Fibroblast of mammary gland (primary cell): Measurements from ENCODE around the gene SLC19A3.

ENCODE experiments used
- DNase-seq: peaks from one replicate; pipeline ENCODE4 v3.0.0-alpha.2; 2010; ENCODE audit warnings: low read depth
- H3K4me3 ChIP-seq: 2 replicates; pipeline ENCODE4 v1.5.1; 2011; ENCODE audit warnings: low read depth, mild to moderate bottlenecking, low read length, moderate library complexity; ENCODE audit not compliant: control insufficient read depth
- TF ChIP-seq, protein P1 (sequence below): conservative IDR thresholded peaks from 2 replicates; pipeline ENCODE4 v1.5.1; 2011; ENCODE audit warnings: low read depth, low read length, inconsistent platforms; ENCODE audit not compliant: control insufficient read depth, insufficient read depth

Gene SLC19A3

DNA sequence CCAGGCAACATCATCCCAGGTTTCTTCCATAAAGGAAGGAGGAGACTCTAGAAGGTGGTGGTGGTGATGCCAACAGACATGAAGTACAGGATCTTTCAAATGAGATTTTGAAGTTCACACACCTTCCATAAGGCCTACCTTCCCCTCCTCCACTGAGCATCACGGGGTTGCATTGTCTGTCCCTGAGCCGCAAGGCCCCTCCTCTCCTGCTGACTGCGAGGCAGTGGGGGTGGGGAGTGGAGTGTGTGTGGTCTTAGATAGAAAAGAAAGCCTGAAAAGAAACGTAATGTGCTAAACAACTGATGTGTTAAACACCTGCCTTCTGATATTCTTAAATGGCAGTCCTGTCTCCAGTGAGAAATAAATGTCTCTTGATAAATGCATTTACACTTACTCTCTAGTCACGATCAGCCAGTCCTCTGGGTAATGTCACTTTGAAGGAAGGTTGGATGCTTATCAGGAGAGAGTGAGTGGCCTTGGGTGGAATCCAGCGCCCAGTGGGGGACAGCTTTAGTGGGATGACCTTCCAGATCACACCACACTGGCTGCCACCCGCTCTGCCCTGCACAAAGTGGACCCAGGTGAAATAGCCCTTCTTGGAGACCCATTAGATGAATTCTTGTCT lies 56.7 kb downstream of the SLC19A3 start:
- no peak for DNase-seq
- TF ChIP-seq, protein P1, sequence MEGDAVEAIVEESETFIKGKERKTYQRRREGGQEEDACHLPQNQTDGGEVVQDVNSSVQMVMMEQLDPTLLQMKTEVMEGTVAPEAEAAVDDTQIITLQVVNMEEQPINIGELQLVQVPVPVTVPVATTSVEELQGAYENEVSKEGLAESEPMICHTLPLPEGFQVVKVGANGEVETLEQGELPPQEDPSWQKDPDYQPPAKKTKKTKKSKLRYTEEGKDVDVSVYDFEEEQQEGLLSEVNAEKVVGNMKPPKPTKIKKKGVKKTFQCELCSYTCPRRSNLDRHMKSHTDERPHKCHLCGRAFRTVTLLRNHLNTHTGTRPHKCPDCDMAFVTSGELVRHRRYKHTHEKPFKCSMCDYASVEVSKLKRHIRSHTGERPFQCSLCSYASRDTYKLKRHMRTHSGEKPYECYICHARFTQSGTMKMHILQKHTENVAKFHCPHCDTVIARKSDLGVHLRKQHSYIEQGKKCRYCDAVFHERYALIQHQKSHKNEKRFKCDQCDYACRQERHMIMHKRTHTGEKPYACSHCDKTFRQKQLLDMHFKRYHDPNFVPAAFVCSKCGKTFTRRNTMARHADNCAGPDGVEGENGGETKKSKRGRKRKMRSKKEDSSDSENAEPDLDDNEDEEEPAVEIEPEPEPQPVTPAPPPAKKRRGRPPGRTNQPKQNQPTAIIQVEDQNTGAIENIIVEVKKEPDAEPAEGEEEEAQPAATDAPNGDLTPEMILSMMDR, result no peak
- H3K4me3 ChIP-seq, result no peak overlapping the region

DNA sequence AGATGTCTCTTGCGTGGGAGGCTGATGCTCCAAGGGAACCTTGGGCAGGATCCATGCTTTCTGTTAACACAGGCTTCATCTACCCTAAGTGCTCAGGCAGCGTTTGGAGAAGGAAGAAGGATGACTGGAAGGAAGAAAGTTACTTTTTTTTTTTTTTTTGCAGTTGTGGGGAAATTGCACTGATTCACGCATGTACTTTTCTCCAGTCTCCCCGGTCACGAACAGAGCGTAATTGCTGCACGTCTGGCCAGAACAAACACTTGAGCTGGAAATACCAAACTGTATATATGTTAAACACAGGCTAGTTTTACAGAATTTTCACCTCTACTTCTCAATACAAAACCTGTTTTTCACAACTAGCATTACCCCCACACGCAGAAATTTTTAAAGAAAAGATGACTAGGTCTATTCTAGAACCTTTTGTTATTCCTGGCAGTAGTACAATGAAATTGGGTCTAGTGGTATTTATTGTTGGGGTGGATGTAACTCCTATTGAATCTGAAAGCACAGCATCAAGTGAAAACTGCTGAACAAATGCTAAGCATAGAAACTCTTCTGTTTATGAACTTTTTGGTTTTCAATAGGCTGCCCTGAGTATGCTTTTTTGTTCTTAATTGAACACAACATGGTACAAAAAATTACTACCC lies 60.5 kb downstream of the SLC19A3 start:
- peak; percentile 80 for DNase-seq
- H3K4me3 ChIP-seq, result no peak overlapping the region
- TF ChIP-seq, protein P1, result no peak

DNA sequence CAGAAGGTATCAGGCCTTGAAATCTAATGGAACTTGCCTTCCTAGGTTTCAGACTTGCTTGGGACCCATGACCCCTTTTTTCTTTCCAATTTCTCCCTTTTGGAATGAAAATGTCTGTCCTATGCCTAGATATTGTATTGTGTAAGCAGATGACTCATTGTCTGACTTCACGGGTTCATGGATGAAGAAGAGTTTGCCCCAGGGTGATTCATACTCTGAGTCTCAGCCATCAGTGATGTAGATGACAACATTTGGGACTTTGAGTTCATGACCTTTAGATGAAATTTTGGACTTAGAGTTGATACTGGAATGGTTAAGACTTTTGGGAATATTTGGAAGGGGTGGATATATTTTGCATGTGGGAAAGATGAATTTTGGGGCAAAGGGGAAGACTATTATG lies 62.4 kb downstream of the SLC19A3 start:
- H3K4me3 ChIP-seq, result no peak overlapping the region
- peak; percentile 97 for DNase-seq
- TF ChIP-seq, protein P1, result no peak

DNA sequence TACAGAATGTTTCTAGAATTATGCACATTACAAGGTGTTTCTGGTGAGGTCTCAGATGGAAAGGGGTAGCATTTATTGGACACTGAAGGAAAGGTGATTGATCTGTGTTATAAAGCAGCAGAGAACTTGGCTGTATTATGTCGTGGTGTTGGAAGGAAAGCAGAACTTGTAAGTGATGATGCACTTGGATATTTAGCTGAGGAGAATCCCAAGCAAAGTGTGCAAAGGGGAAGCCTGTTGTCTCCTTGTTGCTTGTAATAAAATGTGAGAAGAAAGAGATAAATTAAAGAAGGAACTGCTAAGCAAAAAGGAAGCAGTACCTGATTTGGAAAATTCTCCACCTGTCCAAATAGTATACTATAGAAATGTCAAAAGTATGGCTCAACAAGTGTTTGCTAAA lies 63.4 kb downstream of the SLC19A3 start:
- H3K4me3 ChIP-seq, result no peak overlapping the region
- TF ChIP-seq, protein P1, result no peak
- no peak for DNase-seq

DNA sequence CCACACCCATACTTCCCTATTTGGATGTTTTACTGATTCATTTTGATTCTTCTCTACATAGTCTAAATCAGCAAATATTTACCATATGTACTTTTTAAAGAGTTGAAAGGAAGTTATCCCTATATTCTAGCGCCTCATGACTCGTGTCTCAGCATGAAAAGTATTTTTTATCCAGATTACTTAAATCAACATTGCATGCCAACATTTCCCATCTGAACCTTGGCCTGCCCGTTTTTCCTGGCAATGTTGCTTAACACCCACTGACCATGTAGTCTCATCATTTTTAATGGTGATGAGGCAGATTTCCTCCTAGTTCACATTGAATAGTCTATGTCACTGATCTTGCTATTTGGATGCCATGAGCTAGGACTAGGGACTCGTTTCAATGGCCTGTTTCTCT lies 64.4 kb downstream of the SLC19A3 start:
- TF ChIP-seq, protein P1, result no peak
- no peak overlapping the region for H3K4me3 ChIP-seq
- peak; percentile 77 for DNase-seq

DNA sequence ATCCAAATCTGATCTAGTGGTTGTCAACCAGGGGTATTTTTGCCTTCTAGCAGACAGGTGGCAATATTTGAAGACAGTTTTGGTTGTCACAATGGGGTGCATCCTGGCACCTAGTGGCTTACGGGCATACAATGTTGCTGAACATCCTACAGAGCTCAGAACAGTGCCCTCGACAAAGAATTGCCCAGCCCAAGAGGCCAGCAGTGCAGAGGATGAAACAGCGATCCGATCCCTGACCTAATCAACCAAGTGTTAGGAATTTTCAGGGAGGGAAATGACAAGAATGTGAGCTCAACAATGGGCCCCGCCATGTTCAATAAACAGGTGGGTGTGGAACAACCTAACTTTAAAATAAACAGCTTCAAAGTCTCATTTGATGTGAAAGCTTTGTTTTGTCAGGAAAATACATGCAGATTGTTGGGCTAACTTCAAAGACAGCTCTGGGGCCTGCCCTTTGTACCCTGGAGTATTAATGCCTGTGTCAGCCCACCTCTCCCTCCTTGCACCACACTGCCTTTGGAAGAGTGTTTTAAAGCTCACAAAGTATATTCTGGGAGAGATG lies 73.8 kb downstream of the SLC19A3 start:
- TF ChIP-seq, protein P1, result no peak
- no peak for DNase-seq
- no peak overlapping the region for H3K4me3 ChIP-seq
